DOHH2 (cell line): Measurements from ENCODE around the gene ZFYVE19.

Source experiments
- EZH2phosphoT487 ChIP-seq: fragments of 200-600 bp; sonication (generic); IDR thresholded peaks from 2 replicates; pipeline ENCODE4 v1.6.1; 2017; ENCODE audit warnings: borderline replicate concordance, mild to moderate bottlenecking, antibody characterized with exemption, low read length, moderate library complexity, mixed read lengths
- TF ChIP-seq, protein P1 (sequence below): fragments of 200-600 bp; sonication (generic); IDR thresholded peaks from one replicate; pipeline ENCODE4 v1.5.1; 2014; ENCODE audit warnings: antibody characterized with exemption, mild to moderate bottlenecking, low read depth, low read length; ENCODE audit not compliant: poor library complexity, severe bottlenecking

DNA sequence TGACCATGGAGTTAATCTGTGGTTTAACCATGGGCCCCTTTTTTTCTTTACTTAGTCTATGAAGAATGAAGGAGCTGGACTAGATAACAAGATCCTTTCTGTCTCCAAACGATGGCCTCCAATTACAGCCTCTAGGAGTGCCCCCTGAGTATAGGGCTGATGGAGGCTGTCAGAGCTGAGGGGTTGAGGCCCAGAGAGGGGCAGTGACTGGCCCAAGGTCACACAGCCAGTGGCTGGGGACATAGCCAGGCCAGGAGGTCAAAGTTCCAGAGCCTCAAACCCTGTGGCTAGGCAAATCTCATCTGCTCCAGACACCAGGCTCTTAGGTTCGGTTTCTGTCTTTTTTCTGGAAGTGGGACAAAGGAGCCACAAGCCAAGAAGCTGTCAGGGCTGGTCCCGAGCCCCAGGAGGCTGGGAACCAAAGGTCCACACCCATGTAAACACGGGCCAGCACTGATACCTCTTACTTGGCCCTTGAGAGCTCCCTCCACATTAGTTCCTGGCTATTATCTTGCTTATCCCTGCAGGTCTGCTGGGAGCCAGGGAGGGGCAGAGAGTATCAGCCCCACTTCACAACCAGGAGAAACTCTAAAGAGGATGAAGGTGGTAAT lies 56.9 kb downstream of the ZFYVE19 start:
- TF ChIP-seq, protein P1, sequence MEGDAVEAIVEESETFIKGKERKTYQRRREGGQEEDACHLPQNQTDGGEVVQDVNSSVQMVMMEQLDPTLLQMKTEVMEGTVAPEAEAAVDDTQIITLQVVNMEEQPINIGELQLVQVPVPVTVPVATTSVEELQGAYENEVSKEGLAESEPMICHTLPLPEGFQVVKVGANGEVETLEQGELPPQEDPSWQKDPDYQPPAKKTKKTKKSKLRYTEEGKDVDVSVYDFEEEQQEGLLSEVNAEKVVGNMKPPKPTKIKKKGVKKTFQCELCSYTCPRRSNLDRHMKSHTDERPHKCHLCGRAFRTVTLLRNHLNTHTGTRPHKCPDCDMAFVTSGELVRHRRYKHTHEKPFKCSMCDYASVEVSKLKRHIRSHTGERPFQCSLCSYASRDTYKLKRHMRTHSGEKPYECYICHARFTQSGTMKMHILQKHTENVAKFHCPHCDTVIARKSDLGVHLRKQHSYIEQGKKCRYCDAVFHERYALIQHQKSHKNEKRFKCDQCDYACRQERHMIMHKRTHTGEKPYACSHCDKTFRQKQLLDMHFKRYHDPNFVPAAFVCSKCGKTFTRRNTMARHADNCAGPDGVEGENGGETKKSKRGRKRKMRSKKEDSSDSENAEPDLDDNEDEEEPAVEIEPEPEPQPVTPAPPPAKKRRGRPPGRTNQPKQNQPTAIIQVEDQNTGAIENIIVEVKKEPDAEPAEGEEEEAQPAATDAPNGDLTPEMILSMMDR, result no peak
- TF ChIP-seq EZH2phosphoT487, result no peak
